SW 1271 (cell line): Measurements from ENCODE around the gene RNF25.

Source experiments
- DNase-seq, 2 experiments: peaks; one replicate each; lab custom pipeline; 2025; lab: John Stamatoyannopoulos, UW

The RNF25 gene

GRCh38 chr2:218671654-218672566, at the start of gene RNF25, which contains the start of gene STK36:
Gene RNF25, minus strand, starts transcription at chr2:218672002. Its CDS starts 32 bp downstream, at chr2:218671970.
Gene STK36, plus strand, starts transcription at chr2:218672086. Its CDS starts 744 bp downstream, at chr2:218672830.
- DNase-seq = peak; percentile 78 to 95

GRCh38 chr2:218721488-218721887, 49.7 kb upstream of the RNF25 start:
- no peak for DNase-seq

GRCh38 chr2:218720048-218721041, 48.5 kb upstream of the RNF25 start:
- DNase-seq = no peak

- DNase-seq = no peak
These were observed 47.7 kb upstream of the RNF25 start for GRCh38 chr2:218719457-218719856.

- no peak for DNase-seq
These were observed 46.3 kb upstream of the RNF25 start for GRCh38 chr2:218718058-218718457.

GRCh38 chr2:218717262-218717661, 45.5 kb upstream of the RNF25 start:
- DNase-seq = no peak

- no peak for DNase-seq
These were observed 44.3 kb upstream of the RNF25 start for GRCh38 chr2:218716070-218716469.

GRCh38 chr2:218713922-218714321, 42.1 kb upstream of the RNF25 start:
- DNase-seq = no peak

GRCh38 chr2:218711550-218711929, 39.7 kb upstream of the RNF25 start:
- peak in 1 of 2 experiments; percentile 49 for DNase-seq

GRCh38 chr2:218710687-218711549, 39.1 kb upstream of the RNF25 start, which contains the start of gene TTLL4:
Gene TTLL4, plus strand, starts transcription at chr2:218710835. Its CDS starts 26,842 bp downstream, at chr2:218737677.
- peak; percentile 78 to 90 for DNase-seq

GRCh38 chr2:218710334-218710686, 38.5 kb upstream of the RNF25 start:
- no peak for DNase-seq

- no peak for DNase-seq
These were observed 38.1 kb upstream of the RNF25 start for GRCh38 chr2:218709908-218710307.

- no peak for DNase-seq
These were observed 36.3 kb upstream of the RNF25 start for GRCh38 chr2:218708086-218708485.

- no peak for DNase-seq
These were observed 31.5 kb upstream of the RNF25 start for GRCh38 chr2:218703341-218703740.

- no peak for DNase-seq
These were observed 30.0 kb upstream of the RNF25 start for GRCh38 chr2:218701806-218702205.

GRCh38 chr2:218698885-218699284, 27.1 kb upstream of the RNF25 start:
- DNase-seq = no peak

GRCh38 chr2:218694405-218695145, 22.8 kb upstream of the RNF25 start:
- no peak for DNase-seq

GRCh38 chr2:218691234-218691633, 19.4 kb upstream of the RNF25 start:
- no peak for DNase-seq

- peak; percentile 40 to 79 for DNase-seq
These were observed 15.7 kb upstream of the RNF25 start for GRCh38 chr2:218687400-218688060.

- no peak for DNase-seq
These were observed 8.3 kb upstream of the RNF25 start for GRCh38 chr2:218680061-218680460.
